Measurements from ENCODE around the gene SEZ6L.

SEZ6L gene

GRCh38 chr22:26238596-26238995 lies 69.3 kb downstream of the SEZ6L start:
- H3F3A ChIP-seq (ENCODE audit: control insufficient read depth, insufficient read depth), result no peaks in the 10 kb centered on the region
- no peaks in the 10 kb centered on the region for H3K9me2 ChIP-seq (replicated peaks; ENCODE audit: control insufficient read depth, low read length)
- TF ChIP-seq CTCF (IDR thresholded peaks at IDR 0.05; ENCODE audit: low read depth, low read length, poor library complexity, severe bottlenecking) (no peak), EZH2phosphoT487 (IDR thresholded peaks at IDR 0.05; ENCODE audit: borderline replicate concordance, low read length) (no peak)
- no peaks in the 10 kb centered on the region for H3K4me1 ChIP-seq (ENCODE audit: control insufficient read depth, low read length)
- H3K4me2 ChIP-seq (ENCODE audit: low read length), result no peak overlapping the region
- 0 out of 2 replicates have a peak, but pooled peaks cover 3% of the 10 kb centered on the region for H3K27me3 ChIP-seq (ENCODE audit: control insufficient read depth, low read length)
- H3K4me3 ChIP-seq (ENCODE audit: low read length), result no peak overlapping the region
- no peaks in the 10 kb centered on the region for H4K20me1 ChIP-seq (ENCODE audit: control insufficient read depth, insufficient read depth, low read depth, low read length)
- no peaks in the 10 kb centered on the region for H3K79me2 ChIP-seq (ENCODE audit: control insufficient read depth, low read length)
- no peaks in the 10 kb centered on the region for H3K9me3 ChIP-seq (ENCODE audit: control insufficient read depth, insufficient read depth, low read length)
- H3K36me3 ChIP-seq (ENCODE audit: control insufficient read depth, low read length), result no peaks in the 10 kb centered on the region
- H3K27ac ChIP-seq (ENCODE audit: low read depth, low read length), result no peak overlapping the region

DNA sequence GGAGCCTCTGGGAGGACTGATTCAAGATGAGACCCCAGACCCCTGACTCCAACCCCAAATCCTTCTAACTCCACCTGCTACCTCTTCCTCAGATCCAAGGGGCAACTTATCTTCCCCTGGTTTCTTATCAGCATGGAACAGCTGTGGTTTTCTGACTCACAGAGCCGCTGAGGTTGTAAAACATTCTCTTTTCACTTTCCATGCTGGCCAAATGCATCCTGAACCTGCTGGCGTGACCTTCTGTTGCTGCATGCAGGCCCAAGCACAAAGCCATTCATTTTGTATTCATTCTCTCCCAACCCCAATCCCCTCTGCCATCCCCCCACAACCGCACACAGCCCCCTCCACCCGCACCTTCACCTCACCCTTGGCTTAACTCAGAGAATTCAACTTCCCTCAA lies 70.3 kb downstream of the SEZ6L start:
- Histone ChIP-seq H3F3A (ENCODE audit: control insufficient read depth, insufficient read depth) (no peaks in the 10 kb centered on the region), H3K4me3 (ENCODE audit: low read length) (no peak overlapping the region)
- TF ChIP-seq CTCF (IDR thresholded peaks at IDR 0.05; ENCODE audit: low read depth, low read length, poor library complexity, severe bottlenecking) (no peak), EZH2phosphoT487 (IDR thresholded peaks at IDR 0.05; ENCODE audit: borderline replicate concordance, low read length) (no peak)

GRCh38 chr22:26241361-26241760 lies 72.1 kb downstream of the SEZ6L start:
- H3K27me3 ChIP-seq (ENCODE audit: control insufficient read depth, low read length), result no peaks in the 10 kb centered on the region
- H3K4me2 ChIP-seq (ENCODE audit: low read length), result no peak overlapping the region
- TF ChIP-seq CTCF (IDR thresholded peaks at IDR 0.05; ENCODE audit: low read depth, low read length, poor library complexity, severe bottlenecking) (no peak), EZH2phosphoT487 (IDR thresholded peaks at IDR 0.05; ENCODE audit: borderline replicate concordance, low read length) (no peak)
- H3K27ac ChIP-seq (ENCODE audit: low read depth, low read length), result no peak overlapping the region
- H3K9me3 ChIP-seq (ENCODE audit: control insufficient read depth, insufficient read depth, low read length), result no peaks in the 10 kb centered on the region
- no peaks in the 10 kb centered on the region for H3F3A ChIP-seq (ENCODE audit: control insufficient read depth, insufficient read depth)
- no peaks in the 10 kb centered on the region for H3K36me3 ChIP-seq (ENCODE audit: control insufficient read depth, low read length)
- H3K79me2 ChIP-seq (ENCODE audit: control insufficient read depth, low read length), result no peaks in the 10 kb centered on the region
- no peak overlapping the region for H3K4me3 ChIP-seq (ENCODE audit: low read length)
- H4K20me1 ChIP-seq (ENCODE audit: control insufficient read depth, insufficient read depth, low read depth, low read length), result no peaks in the 10 kb centered on the region
- H3K4me1 ChIP-seq (ENCODE audit: control insufficient read depth, low read length), result no peaks in the 10 kb centered on the region
- no peaks in the 10 kb centered on the region for H3K9me2 ChIP-seq (replicated peaks; ENCODE audit: control insufficient read depth, low read length)

More for the DNA sequence above, 70.3 kb downstream of the SEZ6L start:
- no peaks in the 10 kb centered on the region for H3K36me3 ChIP-seq (ENCODE audit: control insufficient read depth, low read length)
- H3K9me3 ChIP-seq (ENCODE audit: control insufficient read depth, insufficient read depth, low read length), result no peaks in the 10 kb centered on the region
- H3K4me2 ChIP-seq (ENCODE audit: low read length), result no peak overlapping the region
- H3K4me1 ChIP-seq (ENCODE audit: control insufficient read depth, low read length), result no peaks in the 10 kb centered on the region
- H4K20me1 ChIP-seq (ENCODE audit: control insufficient read depth, insufficient read depth, low read depth, low read length), result no peaks in the 10 kb centered on the region
- no peaks in the 10 kb centered on the region for H3K9me2 ChIP-seq (replicated peaks; ENCODE audit: control insufficient read depth, low read length)
- H3K27ac ChIP-seq (ENCODE audit: low read depth, low read length), result no peak overlapping the region
- 0 out of 2 replicates have a peak, but pooled peaks cover 3% of the 10 kb centered on the region for H3K27me3 ChIP-seq (ENCODE audit: control insufficient read depth, low read length)
- no peaks in the 10 kb centered on the region for H3K79me2 ChIP-seq (ENCODE audit: control insufficient read depth, low read length)
